Testis (tissue), 3 donors: ENCODE measurements around the gene DENND10. TPM values are rescaled to one million over a fixed set of nuclear protein-coding genes. Genes with fewer than 3 reads are reported as not detected.

Experiments used
- DNase-seq: peaks from one replicate; pipeline ENCODE4 v3.0.0-alpha.2; 2019
- H3K27ac ChIP-seq, 2 donors: fragments of 200-600 bp; sonication (generic); one replicate each; pipeline ENCODE4 v1.5.1; 2019
- H3K27me3 ChIP-seq: fragments of 200-600 bp; sonication (generic); one replicate; pipeline ENCODE4 v1.5.1; 2019
- H3K36me3 ChIP-seq: fragments of 200-600 bp; sonication (generic); one replicate; pipeline ENCODE4 v1.5.1; 2017; ENCODE audit warnings: low read depth; ENCODE audit errors: missing control alignments
- H3K4me1 ChIP-seq: fragments of 200-600 bp; sonication (generic); one replicate; pipeline ENCODE4 v1.5.1; 2019
- H3K4me3 ChIP-seq, 2 donors: fragments of 200-600 bp; sonication (generic); one replicate each; pipeline ENCODE4 v1.5.1; 2017 to 2019
- H3K9me3 ChIP-seq: fragments of 200-600 bp; sonication (generic); one replicate; pipeline ENCODE4 v1.5.1; 2017
- POLR2A ChIP-seq: fragments of 450-650 bp; IDR thresholded peaks from one replicate; pipeline ENCODE4 v1.6.1; 2017; ENCODE audit warnings: antibody characterized with exemption, mild to moderate bottlenecking, moderate library complexity
- WGBS, 2 donors: methylation state at CpG; one replicate each; pipeline ENCODE4 v1.1.5; 2018; 5-methylcytosine and 5-hydroxymethylcytosine counted together
- intact Hi-C: fragments of 100-400 bp; cut with DNase I; formaldehyde crosslinking; loops from one replicate; pipeline ENCODE4 v1.15.1; 2023; ENCODE audit warnings: low total_unique reads
- polyA plus RNA-seq: library from polyadenylated mRNA; stranded (reverse); fragments of 350-450 nt; fragmentation: Illumina TruSeq; extraction: RNeasy Lipid Tissue Mini Kit (QIAGEN cat#74804); gene quantifications from one replicate; pipeline ENCODE4 v1.2.3, GENCODE V29; 2014; ENCODE audit warnings: low read depth, low replicate concordance; ENCODE audit not compliant: insufficient read depth
- total RNA-seq, 2 donors: library from RNA; depleted of rRNA; stranded (reverse); fragments of >200 nt; gene quantifications; one replicate each; pipeline ENCODE4 v1.2.3, GENCODE V29; 2016
- TF ChIP-seq, protein P1 (sequence below), 3 experiments: fragments of 450-650 bp in 2 of 3; fragments of 200-600 bp in 1 of 3; sonication (generic) in 1 of 3; IDR thresholded peaks; one replicate each; pipeline ENCODE4 v1.5.1; 2016 to 2019; ENCODE audit warnings: antibody characterized with exemption in 3 of 3, mild to moderate bottlenecking in 2 of 3, moderate library complexity in 1 of 3

DENND10 gene
- total and polyA plus RNA-seq, 3 donors from 2014 or later: 18.9 to 29.6 (median 27.3) TPM

DNA sequence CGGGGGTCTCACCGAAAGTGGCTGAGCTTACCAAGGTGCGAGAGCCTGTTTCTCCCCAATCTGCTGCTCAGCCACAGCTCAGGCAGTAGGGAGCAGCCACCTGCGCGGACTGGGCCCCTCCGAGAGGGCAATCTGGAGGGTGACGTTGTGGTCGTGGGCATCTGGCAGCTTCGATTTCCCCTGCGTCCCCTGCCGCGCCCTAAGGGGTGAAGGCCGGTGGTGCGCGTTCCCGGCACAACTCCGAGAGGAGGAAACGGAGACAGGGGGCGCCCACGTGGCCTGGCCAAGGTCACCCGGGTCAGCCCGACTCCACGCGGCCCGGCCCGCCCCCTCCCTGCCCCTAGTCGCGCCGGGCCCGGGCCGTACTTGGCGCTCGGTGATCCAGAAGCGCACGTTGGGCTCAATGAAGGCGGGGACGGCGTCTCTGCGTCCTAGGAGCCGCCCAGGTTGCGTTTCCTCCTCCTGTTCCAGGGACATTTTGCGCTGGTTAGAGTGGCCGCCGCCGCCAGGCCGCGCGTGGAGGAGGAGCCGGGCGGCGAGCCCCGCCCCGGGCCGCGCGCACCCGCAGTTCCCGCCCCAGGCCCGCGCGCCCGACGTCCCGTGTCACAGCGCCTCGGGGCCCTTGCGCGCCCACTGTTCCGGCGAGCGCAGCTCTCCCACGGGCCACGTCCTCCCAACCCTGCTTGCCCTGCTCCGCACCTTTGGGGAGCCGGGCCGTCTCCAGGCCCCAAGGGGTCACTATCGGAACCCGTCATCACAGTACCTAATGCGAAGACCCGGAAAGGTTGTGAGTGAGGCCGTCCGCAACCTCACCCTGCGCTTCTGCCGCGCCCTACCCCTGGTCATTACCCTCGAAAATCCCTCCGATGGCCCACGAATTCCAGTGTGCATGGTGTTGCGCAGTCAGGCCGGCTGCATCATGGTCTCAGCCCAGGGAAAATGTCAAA is 61.5 kb downstream of the DENND10 start, which contains the start of gene SFXN4:
TSS of gene SFXN4 (minus strand) at position 544 of the 947 bp plus-strand sequence. CDS start at position 477, 67 bp downstream.
- Histone ChIP-seq H3K4me3 (peak within 1 kb of the TSS; percentile 79 to 83), H3K27me3 (no peaks in the 10 kb centered on the region), H3K36me3 (no peaks in the 10 kb centered on the region), H3K4me1 (peaks cover 15% of the 10 kb centered on the region), H3K27ac (peak within 1 kb of the TSS; percentile 64 to 91), H3K9me3 (no peaks in the 10 kb centered on the region)
- WGBS, 2 donors: 0 to 1% methylated on average over 25 to 58 of the region's 90 CpGs
- DNase-seq: peak; percentile 77
- intact Hi-C loops: no loop called here
- TF ChIP-seq, protein P1, sequence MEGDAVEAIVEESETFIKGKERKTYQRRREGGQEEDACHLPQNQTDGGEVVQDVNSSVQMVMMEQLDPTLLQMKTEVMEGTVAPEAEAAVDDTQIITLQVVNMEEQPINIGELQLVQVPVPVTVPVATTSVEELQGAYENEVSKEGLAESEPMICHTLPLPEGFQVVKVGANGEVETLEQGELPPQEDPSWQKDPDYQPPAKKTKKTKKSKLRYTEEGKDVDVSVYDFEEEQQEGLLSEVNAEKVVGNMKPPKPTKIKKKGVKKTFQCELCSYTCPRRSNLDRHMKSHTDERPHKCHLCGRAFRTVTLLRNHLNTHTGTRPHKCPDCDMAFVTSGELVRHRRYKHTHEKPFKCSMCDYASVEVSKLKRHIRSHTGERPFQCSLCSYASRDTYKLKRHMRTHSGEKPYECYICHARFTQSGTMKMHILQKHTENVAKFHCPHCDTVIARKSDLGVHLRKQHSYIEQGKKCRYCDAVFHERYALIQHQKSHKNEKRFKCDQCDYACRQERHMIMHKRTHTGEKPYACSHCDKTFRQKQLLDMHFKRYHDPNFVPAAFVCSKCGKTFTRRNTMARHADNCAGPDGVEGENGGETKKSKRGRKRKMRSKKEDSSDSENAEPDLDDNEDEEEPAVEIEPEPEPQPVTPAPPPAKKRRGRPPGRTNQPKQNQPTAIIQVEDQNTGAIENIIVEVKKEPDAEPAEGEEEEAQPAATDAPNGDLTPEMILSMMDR (IDR thresholded peaks at IDR 0.05): peak in 1 of 3 experiments; percentile 10
- no peak for TF ChIP-seq POLR2A

DNA sequence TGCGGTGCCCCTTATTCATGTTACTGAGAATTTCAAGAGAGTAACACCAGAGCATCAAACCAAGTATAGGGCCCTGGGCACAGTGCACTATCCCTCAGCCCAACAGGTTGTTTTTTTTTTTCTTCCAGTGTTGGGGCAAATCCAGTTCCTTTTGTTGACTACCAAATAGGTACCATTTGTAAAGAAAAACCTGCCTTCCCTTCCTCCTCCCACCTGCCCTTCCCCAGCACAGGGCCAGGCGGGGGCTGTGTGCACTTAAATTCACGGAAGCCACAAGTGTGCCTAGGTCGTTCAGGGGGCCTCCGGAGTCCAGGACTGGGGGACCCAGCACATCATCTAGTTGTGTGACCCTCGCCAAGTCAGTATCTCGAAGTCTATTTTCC is 62.2 kb downstream of the DENND10 start:
- WGBS, 2 donors: 44 to 56% methylated on average over 7 of the region's 7 CpGs
- H3K4me3 ChIP-seq: peak overlapping the region; percentile 79 to 83
- DNase-seq: no peak
- intact Hi-C loops: no loop called here
- H3K27me3 ChIP-seq: no peaks in the 10 kb centered on the region
- peak overlapping the region; percentile 64 to 91 for H3K27ac ChIP-seq
- H3K36me3 ChIP-seq: no peaks in the 10 kb centered on the region
- TF ChIP-seq, protein P1 (IDR thresholded peaks at IDR 0.05): no peak
- no peak for TF ChIP-seq POLR2A
- H3K9me3 ChIP-seq: no peaks in the 10 kb centered on the region
- H3K4me1 ChIP-seq: peaks cover 15% of the 10 kb centered on the region

DNA sequence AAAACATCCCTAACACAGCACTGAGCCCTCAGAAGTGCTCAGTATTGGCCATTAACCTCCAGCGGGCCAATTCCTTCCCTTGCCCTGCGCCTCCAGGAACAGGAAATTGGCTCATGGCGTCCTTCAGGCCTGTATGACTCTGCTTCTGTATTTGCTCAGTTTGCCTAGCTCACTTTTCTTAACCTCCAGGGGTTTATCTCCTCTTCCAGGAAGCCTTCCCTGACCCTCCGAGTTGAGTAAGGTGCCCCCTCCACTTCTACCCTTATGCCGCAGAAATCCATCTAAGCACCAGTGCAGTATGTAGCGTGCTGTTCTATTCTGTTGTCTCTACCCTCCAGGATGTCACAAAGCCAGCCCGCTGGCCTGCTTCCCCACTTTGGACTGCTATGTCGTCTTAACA is 62.7 kb downstream of the DENND10 start:
- Histone ChIP-seq H3K36me3 (no peaks in the 10 kb centered on the region), H3K9me3 (no peaks in the 10 kb centered on the region), H3K4me3 (no peak overlapping the region), H3K27me3 (no peaks in the 10 kb centered on the region), H3K27ac (peak overlapping the region in 1 of 2 donors; percentile 91), H3K4me1 (peaks cover 15% of the 10 kb centered on the region)
- no peak for TF ChIP-seq POLR2A
- TF ChIP-seq, protein P1 (IDR thresholded peaks at IDR 0.05): no peak
- intact Hi-C loops: no loop called here
- WGBS, 2 donors: 67 to 69% methylated on average over 8 of the region's 8 CpGs
- no peak for DNase-seq

DNA sequence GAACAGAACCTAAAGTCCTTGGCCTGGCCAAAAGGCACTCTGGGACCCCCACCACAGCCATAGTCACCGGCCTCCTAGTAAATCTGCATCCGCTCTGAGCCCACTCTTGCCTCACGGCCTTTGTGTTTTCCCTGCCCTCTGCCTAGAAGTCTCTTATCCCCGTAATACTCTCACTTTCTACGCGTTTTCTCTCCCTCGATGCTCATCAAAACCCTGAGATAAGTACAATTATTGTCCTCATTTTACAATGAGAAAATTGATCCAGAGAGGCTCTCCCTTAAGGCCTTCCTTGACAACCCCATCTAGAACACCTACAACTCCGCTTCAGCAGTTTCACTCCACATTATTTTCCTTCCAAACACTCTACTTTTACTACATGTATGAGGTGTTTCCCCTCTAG is 63.1 kb downstream of the DENND10 start:
- H3K9me3 ChIP-seq: no peaks in the 10 kb centered on the region
- no peak for TF ChIP-seq POLR2A
- TF ChIP-seq, protein P1 (IDR thresholded peaks at IDR 0.05): no peak
- intact Hi-C loops: no loop called here
- no peak overlapping the region for H3K4me3 ChIP-seq
- no peaks in the 10 kb centered on the region for H3K27me3 ChIP-seq
- 76 to 80% methylated on average over 8 of the region's 8 CpGs for whole genome bisulfite sequencing, 2 donors
- H3K4me1 ChIP-seq: peaks cover 15% of the 10 kb centered on the region
- H3K36me3 ChIP-seq: no peaks in the 10 kb centered on the region
- H3K27ac ChIP-seq: no peak overlapping the region
- DNase-seq: no peak
